DMS 273 (cell line): ENCODE results near the gene MRPL24.

ENCODE experiments used
- DNase-seq: peaks from one replicate; lab custom pipeline; 2025; ENCODE audit not compliant: unreplicated experiment; lab: John Stamatoyannopoulos, UW

Gene MRPL24

DNA sequence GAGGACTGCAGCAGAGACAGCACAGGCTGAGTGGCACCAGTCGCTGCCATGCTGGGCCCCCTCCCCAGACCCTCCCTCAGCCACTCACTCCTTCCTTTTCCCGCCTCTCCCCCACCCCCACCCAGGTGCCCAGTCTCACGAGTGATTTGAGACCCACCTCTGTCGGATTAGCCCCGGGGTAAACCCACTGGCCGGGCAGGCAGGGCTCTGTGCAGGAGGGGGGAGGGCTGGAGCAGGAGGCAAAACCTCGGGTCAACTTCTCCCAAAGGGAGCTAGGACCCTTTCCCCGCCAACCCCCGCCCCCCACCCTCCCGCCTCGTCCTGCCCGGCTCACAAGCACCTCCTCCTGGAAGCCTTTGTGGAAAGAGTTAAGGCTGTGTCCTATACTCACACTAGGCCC, 3.5 kb upstream of the MRPL24 start:
- DNase-seq: no peak

GRCh38 chr1:156743367-156744302, 2.7 kb upstream of the MRPL24 start:
- DNase-seq: no peak

- no peak for DNase-seq
Observed at GRCh38 chr1:156742801-156743200, 1.9 kb upstream of the MRPL24 start.

GRCh38 chr1:156742017-156742416, 1.1 kb upstream of the MRPL24 start:
- DNase-seq: no peak

DNA sequence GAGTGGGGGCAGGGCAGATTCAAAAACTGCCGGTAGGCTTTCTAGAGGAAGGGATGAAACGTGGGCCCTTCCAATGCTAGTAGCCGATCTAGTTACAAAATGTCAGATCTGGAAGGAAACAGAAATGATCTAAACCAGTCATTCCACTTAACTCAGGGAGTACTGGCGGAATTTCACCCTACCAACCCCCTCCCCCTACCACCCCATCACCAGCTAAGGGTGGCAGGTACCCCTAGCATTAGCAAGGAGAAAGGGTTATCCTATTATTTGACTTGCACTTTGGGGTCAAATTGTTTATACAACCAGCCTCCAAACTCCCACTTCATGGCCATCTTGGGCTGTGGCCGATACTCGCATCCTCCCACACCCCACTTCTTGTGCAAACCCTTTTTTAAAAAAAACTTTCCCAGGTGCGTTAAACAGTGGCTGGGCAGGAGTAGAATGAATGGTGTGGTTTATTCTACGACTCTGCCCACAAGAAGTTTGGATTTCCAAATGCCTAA, 644 bp upstream of the MRPL24 start:
- no peak for DNase-seq

- peak; percentile 77 for DNase-seq
Observed at GRCh38 chr1:156740237-156740740, 599 bp downstream of the MRPL24 start.

GRCh38 chr1:156738916-156739315, 2.0 kb downstream of the MRPL24 start:
- no peak for DNase-seq

- DNase-seq: no peak
Observed at GRCh38 chr1:156738407-156738806, 2.5 kb downstream of the MRPL24 start.

GRCh38 chr1:156733989-156734584, 6.8 kb downstream of the MRPL24 start:
- no peak for DNase-seq

DNA sequence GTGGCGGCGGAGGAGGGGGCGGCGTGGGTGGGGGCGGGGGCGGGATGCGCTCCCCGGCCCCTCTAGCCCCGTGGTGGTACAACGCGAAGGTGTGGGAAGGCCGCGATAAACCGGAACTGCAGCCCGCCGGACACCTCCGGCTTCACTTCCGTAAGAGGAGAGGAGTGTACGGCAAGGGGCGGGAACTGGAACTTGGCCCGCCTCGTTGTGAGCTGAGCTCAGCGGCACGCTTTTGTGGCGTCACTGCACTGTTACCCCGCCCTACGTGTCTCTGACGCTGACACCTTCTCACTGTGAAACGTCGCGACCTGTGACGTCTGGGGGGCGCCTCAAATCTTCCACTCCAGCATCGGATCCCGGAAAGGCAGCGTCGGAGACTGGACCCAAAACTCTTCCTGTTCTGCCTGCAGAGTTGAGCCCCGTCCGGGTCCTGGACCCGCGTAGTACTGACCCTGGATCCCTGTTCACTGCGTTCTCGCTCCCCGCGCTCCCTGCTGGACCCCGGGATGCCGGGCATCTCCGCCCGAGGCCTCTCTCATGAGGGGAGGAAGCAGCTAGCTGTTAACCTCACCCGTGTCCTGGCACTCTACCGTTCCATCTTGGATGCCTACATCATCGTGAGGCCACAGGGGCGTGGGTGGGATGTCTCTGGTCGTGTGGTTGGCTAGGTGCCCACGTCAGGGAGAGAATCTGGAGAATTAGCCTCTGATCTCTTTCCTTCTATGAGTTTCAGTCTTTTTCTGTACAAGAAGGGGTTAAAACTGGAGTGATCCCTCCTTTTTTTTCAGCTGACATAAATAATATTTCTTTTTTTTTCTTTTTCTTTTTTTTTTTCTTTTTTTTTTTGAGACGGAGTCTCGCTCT, 12.1 kb downstream of the MRPL24 start, which contains the start of gene ISG20L2:
TSS of gene ISG20L2 (minus strand) at position 168 of the 864 bp plus-strand sequence. CDS start 1,114 bp downstream, outside the sequence.
- peak; percentile 99 for DNase-seq

DNA sequence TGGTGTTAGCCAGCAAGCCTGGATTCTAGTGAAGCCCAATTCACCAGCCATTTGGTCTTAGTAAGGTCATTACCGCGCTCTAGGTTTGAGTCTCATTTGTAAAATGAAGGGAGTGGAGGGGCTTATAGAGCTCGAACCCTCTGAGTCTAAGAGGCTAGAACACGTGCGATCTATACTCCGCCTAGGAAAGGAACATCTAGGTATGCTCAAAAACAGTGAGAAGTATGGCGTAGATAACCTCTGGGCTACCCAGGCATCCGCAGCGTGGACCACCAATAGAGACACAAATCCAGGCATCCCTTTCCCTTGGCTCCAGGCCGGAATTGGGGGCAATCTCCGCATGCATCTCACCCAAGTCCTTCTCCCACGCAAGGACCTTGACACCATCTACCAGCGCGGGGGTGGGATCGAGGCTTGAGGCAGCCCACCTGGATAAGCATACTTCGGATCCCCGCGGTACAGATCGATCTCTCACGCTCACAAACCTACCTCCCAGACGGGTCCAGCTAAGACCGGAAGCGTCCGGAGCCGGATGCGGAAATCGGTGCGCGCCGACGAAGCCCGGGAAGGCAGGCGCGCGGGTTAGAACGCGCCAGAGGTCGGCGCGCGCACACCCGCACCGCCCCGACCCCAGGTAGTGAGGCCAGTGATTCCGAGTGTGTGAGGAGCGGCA, 12.8 kb downstream of the MRPL24 start, which contains the start of gene METTL25B:
TSS of gene METTL25B (plus strand) at position 544 of the 673 bp plus-strand sequence. CDS start 636 bp downstream, outside the sequence.
- peak; percentile 97 for DNase-seq

DNA sequence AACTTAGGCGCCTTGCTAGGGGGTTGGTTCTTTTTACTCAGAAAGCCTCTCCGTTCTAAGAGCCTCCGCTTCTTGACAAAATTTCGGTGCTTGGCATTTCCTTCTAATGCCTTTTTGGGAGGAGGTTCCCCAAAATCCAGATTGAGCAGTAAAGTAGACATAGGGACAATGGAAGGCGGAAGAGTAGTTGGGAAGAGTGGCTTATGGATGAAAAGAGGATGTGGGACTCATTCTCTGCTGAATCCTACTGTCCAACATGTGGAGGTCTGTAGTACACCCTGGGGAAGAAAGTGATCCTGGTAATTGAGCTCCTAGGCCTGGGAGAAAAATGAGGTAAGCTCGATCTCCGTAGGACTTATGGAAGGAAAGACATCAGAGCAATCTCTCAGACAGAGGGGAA, 13.4 kb downstream of the MRPL24 start:
- DNase-seq: no peak

DNA sequence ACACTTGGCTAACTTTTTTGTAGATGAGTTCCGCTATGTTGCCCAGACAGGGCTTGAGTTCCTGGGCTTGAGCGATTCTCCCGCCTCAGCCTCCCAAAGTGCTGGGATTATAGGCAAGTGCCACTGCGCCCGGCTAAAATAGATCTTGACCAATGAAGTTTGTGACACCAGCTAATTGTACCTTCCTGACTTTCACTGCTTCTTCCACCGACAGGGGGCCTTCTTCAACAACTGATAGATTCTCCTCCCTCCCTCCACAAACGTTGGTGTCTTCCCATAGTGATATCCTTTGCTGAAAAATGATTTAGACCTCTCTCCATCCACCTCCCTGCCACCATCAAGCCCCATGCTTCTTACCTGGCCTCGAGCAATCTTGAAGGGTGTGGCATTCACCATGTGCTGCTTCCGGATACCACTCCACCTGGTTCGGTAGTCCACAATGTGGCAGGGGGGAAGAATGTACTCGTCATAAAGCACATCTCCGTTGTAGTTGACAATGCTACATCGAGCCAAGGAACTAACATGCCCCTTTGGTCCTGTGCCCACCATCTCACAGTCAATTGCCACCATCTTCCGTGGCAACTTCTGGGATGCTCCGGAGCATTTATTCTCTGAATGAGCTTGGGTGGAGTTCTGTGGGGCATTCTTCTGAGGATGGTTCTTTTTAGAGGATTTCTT, 14.2 kb downstream of the MRPL24 start:
- DNase-seq: peak; percentile 89

- peak; percentile 93 for DNase-seq
Observed at GRCh38 chr1:156725683-156726280, 15.1 kb downstream of the MRPL24 start.

DNA sequence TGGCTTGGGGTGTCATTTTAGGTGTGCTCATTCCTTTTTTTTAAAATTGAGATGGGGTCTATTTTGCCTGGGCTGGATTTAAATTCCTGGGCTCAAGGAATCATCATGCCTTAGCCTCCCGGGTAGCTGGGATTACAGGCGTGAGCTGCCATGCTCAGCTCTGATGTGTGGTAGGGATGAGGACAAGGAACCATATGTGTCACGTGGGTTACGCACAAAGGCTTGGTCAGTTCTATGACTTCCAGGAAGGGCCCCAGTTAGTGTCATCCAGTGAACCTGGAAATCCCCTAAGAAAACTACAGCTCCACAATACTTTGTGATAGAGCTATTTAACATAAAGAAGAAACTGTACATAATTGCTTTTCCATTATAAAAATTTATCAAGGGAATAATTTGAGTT, 19.4 kb downstream of the MRPL24 start:
- no peak for DNase-seq

DNA sequence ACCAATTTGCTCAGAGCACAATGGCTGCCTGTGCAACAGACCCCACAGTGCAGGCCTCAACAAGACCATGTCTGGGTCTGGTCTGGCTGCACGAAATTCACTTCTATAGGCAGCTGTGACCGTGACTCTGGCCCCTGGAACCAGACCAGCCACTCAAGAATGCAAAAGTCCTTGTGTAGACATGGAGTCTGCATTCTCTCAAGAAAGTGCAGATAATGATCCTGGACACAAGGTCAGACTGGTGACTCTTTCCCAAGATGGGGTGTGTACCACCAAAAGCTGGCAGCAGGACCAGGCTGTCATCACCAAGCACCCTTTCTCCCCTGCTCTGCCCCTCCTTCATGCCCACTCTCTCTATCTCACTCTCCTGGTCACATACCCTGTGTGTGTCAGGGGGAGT, 19.8 kb downstream of the MRPL24 start:
- DNase-seq: no peak

- DNase-seq: peak; percentile 88
Observed at GRCh38 chr1:156717351-156717750, 23.5 kb downstream of the MRPL24 start.

- no peak for DNase-seq
Observed at GRCh38 chr1:156714830-156715229, 26.1 kb downstream of the MRPL24 start.

- no peak for DNase-seq
Observed at GRCh38 chr1:156712626-156713025, 28.3 kb downstream of the MRPL24 start.
